Endothelial cell of umbilical vein (primary cell): ENCODE data around the gene PAPPA2. TPM values are rescaled to one million over a fixed set of nuclear protein-coding genes. Genes with fewer than 3 reads are reported as not detected.

Source experiments
- BruUV-seq: library from RNA; stranded (reverse); fragments of 400-500 nt; replicated peaks from 2 replicates; lab custom pipeline; 2021; lab: Mats Ljungman, UMichigan
- CTCF ChIA-PET: fragments of 300-600, 350-600 bp; sonication (Branson Sonifier 250); formaldehyde crosslinking; loops from one replicate; lab custom pipeline; 2021; ENCODE audit warnings: antibody characterized with exemption, inconsistent platforms; lab: Charles Lee
- POLR2A ChIA-PET: fragments of 300-600, 350-600 bp; sonication (Branson Sonifier 250); formaldehyde crosslinking; loops from one replicate; lab custom pipeline; 2021; ENCODE audit warnings: antibody characterized with exemption, inconsistent platforms; lab: Charles Lee
- DNase-seq: peaks from one replicate; pipeline ENCODE4 v3.0.0-alpha.2; 2011; ENCODE audit warnings: low read depth, low spot score
- FAIRE-seq: peaks from 2 replicates; lab custom pipeline; 2011; peaks lifted over from hg19 to GRCh38; lab: Jason Lieb, UNC
- H2AFZ ChIP-seq: 2 replicates; pipeline ENCODE4 v1.6.0; 2012; ENCODE audit warnings: low read depth, low read length, control low read depth, inconsistent platforms
- H3K27ac ChIP-seq: 2 replicates; pipeline ENCODE4 v1.5.1; 2011; ENCODE audit warnings: low read depth, mild to moderate bottlenecking, control low read depth, low read length, moderate library complexity; ENCODE audit not compliant: insufficient read depth
- H3K27me3 ChIP-seq, 2 experiments: 2 replicates each; pipeline versions ENCODE4 v1.6.0 to v1.6.1; 2011; ENCODE audit warnings: low read length in 2 of 2, mixed read lengths in 1 of 2; ENCODE audit not compliant: control insufficient read depth in 2 of 2, insufficient read depth in 2 of 2
- H3K36me3 ChIP-seq, 2 experiments: 2 replicates in 1 of 2; 3 replicates in 1 of 2; pipeline ENCODE4 v1.5.1; 2011; ENCODE audit warnings: low read length in 2 of 2, mild to moderate bottlenecking in 1 of 2, moderate library complexity in 1 of 2; ENCODE audit not compliant: control insufficient read depth in 2 of 2, insufficient read depth in 2 of 2; ENCODE audit errors: extremely low read depth in 1 of 2
- H3K4me1 ChIP-seq: 3 replicates; pipeline ENCODE4 v1.5.1; 2011; ENCODE audit warnings: mild to moderate bottlenecking, low read length; ENCODE audit not compliant: control insufficient read depth, insufficient read depth; ENCODE audit errors: extremely low read depth
- H3K4me2 ChIP-seq: 2 replicates; pipeline ENCODE4 v1.6.1; 2011; ENCODE audit warnings: low read length, control low read depth, mixed read lengths; ENCODE audit not compliant: insufficient read depth
- H3K4me3 ChIP-seq, 3 experiments: fragments of 200-600 bp in 1 of 3; sonication (generic), shearing (Covaris generic) in 1 of 3; replicated peaks in 1 of 3; 2 replicates each; pipeline ENCODE4 v1.5.1; 2011 to 2016; ENCODE audit warnings: control low read depth in 3 of 3, low read length in 3 of 3, mild to moderate bottlenecking in 2 of 3, inconsistent platforms in 1 of 3, low read depth in 1 of 3, moderate library complexity in 1 of 3; ENCODE audit not compliant: insufficient read depth in 1 of 3
- H3K79me2 ChIP-seq: 2 replicates; pipeline ENCODE4 v1.6.0; 2012; ENCODE audit warnings: low read length, inconsistent platforms; ENCODE audit not compliant: control insufficient read depth, insufficient read depth
- H3K9ac ChIP-seq: replicated peaks from 2 replicates; pipeline ENCODE3; 2011; ENCODE audit warnings: low read length, control low read depth; ENCODE audit not compliant: insufficient read depth; ENCODE audit errors: extremely low read depth
- H3K9me1 ChIP-seq: replicated peaks from 3 replicates; pipeline ENCODE4 v1.6.0; 2011; ENCODE audit warnings: mild to moderate bottlenecking, low read length; ENCODE audit not compliant: control insufficient read depth, insufficient read depth; ENCODE audit errors: extremely low read depth
- H3K9me3 ChIP-seq: replicated peaks from 2 replicates; pipeline ENCODE4 v1.5.1; 2012; ENCODE audit warnings: low read length, inconsistent platforms; ENCODE audit not compliant: control insufficient read depth, insufficient read depth
- H4K20me1 ChIP-seq: replicated peaks from 2 replicates; pipeline ENCODE3; 2011; ENCODE audit warnings: mild to moderate bottlenecking, low read length; ENCODE audit not compliant: control insufficient read depth, insufficient read depth; ENCODE audit errors: extremely low read depth
- EZH2 ChIP-seq: IDR thresholded peaks from 2 replicates; pipeline ENCODE4 v1.6.1; 2012; ENCODE audit warnings: borderline replicate concordance, low read depth, mild to moderate bottlenecking, moderate library complexity, low read length, inconsistent platforms; ENCODE audit not compliant: severe bottlenecking
- FOS ChIP-seq: IDR thresholded peaks from 2 replicates; pipeline ENCODE4 v1.6.1; 2011; ENCODE audit warnings: mild to moderate bottlenecking, low read length, moderate library complexity, borderline replicate concordance; ENCODE audit not compliant: insufficient read depth
- GATA2 ChIP-seq: IDR thresholded peaks from 2 replicates; pipeline ENCODE4 v1.7.0; 2011; ENCODE audit warnings: low read depth, mild to moderate bottlenecking, moderate library complexity, mixed read lengths, low read length; ENCODE audit not compliant: insufficient read length, insufficient read depth
- JUN ChIP-seq: IDR thresholded peaks from 2 replicates; pipeline ENCODE4 v1.6.1; 2011; ENCODE audit warnings: borderline replicate concordance, low read depth; ENCODE audit not compliant: insufficient read length, insufficient read depth
- MAX ChIP-seq: IDR thresholded peaks from 2 replicates; pipeline ENCODE4 v1.6.1; 2011; ENCODE audit not compliant: insufficient read depth, insufficient read length
- MYC ChIP-seq: IDR thresholded peaks from one replicate; pipeline ENCODE4 v1.6.1; 2011; ENCODE audit warnings: mild to moderate bottlenecking, low read depth, low read length
- POLR2A ChIP-seq: IDR thresholded peaks from 2 replicates; pipeline ENCODE4 v1.6.1; 2012; ENCODE audit warnings: low read depth, mild to moderate bottlenecking, control low read depth, low read length
- POLR2AphosphoS5 ChIP-seq: IDR thresholded peaks from 2 replicates; pipeline ENCODE4 v1.6.1; 2012; ENCODE audit warnings: low read depth, mild to moderate bottlenecking, control low read depth, low read length, moderate library complexity; ENCODE audit not compliant: insufficient read depth
- dilution Hi-C: fragments of 300-500 bp; cut with MboI; formaldehyde crosslinking; loops from one replicate; pipeline ENCODE4 v1.15.0; 2019; ENCODE audit warnings: low sequenced_read_pairs; ENCODE audit not compliant: extremely low pct_ligation_motif_present
- intact Hi-C: fragments of 100-400 bp; cut with micrococcal nuclease; formaldehyde crosslinking; loops from one replicate; pipeline ENCODE4 v1.10.0; 2022
- polyA plus RNA-seq, 4 experiments: library from polyadenylated mRNA; depleted of rRNA in 3 of 4; stranded (reverse) in 3 of 4; unstranded in 1 of 4; fragments of >200 nt; gene quantifications; 2 replicates each; pipeline versions ENCODE4 v1.2.1 to v1.2.3, GENCODE V29; 2011 to 2012; ENCODE audit warnings: missing spikeins in 1 of 4
- total RNA-seq: library from RNA; stranded (reverse); gene quantifications from 2 replicates; pipeline ENCODE4 v1.2.3, GENCODE V29; 2021
- TF ChIP-seq, protein P1 (sequence below), 2 donors: IDR thresholded peaks; 1 replicate in 1 of 2; 2 replicates in 1 of 2; pipeline ENCODE4 v1.5.1; 2011; ENCODE audit warnings: low read length in 2 of 2, mild to moderate bottlenecking in 2 of 2, moderate library complexity in 2 of 2, control low read depth in 1 of 2, inconsistent platforms in 1 of 2, low read depth in 1 of 2; ENCODE audit not compliant: insufficient read depth in 1 of 2; ENCODE audit errors: extremely low read depth in 1 of 2

Gene PAPPA2
- total and polyA plus RNA-seq, 2 donors (not counting 3 experiments of a cell fraction or from before 2014, with no cell fraction given), result not detected

- Histone ChIP-seq H3K4me1 (no peaks in the 10 kb centered on the region), H3K9me1 (no peaks in the 10 kb centered on the region), H3K27ac (no peak overlapping the region), H3K4me2 (no peak overlapping the region), H3K9me3 (no peaks in the 10 kb centered on the region), H3K27me3 (no peaks in the 10 kb centered on the region), H3K4me3 (no peak overlapping the region), H2AFZ (no peak overlapping the region), H3K9ac (no peak overlapping the region), H4K20me1 (no peaks in the 10 kb centered on the region), H3K36me3 (no peaks in the 10 kb centered on the region), H3K79me2 (no peaks in the 10 kb centered on the region)
- ChIA-PET POLR2A (no interaction called here), CTCF (interaction anchor here (0.7 kb wide), 1 partner anchor 14 kb away, joined by 3 read pairs; no protein-coding TSS in a partner anchor)
- intact Hi-C loops, result no loop called here
- FAIRE-seq (no peak), DNase-seq (no peak)
- no TSS peak for BruUV-seq
- dilution Hi-C loops, result no loop called here
- TF ChIP-seq MAX (no peak), GATA2 (no peak), FOS (no peak), MYC (no peak), POLR2AphosphoS5 (no peak), EZH2 (no peak), JUN (no peak), POLR2A (no peak)
- TF ChIP-seq, protein P1, sequence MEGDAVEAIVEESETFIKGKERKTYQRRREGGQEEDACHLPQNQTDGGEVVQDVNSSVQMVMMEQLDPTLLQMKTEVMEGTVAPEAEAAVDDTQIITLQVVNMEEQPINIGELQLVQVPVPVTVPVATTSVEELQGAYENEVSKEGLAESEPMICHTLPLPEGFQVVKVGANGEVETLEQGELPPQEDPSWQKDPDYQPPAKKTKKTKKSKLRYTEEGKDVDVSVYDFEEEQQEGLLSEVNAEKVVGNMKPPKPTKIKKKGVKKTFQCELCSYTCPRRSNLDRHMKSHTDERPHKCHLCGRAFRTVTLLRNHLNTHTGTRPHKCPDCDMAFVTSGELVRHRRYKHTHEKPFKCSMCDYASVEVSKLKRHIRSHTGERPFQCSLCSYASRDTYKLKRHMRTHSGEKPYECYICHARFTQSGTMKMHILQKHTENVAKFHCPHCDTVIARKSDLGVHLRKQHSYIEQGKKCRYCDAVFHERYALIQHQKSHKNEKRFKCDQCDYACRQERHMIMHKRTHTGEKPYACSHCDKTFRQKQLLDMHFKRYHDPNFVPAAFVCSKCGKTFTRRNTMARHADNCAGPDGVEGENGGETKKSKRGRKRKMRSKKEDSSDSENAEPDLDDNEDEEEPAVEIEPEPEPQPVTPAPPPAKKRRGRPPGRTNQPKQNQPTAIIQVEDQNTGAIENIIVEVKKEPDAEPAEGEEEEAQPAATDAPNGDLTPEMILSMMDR (IDR thresholded peaks at IDR 0.05; ENCODE audit: extremely low read depth in 1 of 2, insufficient read depth in 1 of 2, low read depth in 1 of 2, low read length in 2 of 2), result no peak
Observed at GRCh38 chr1:176705585-176705984, 242.6 kb downstream of the PAPPA2 start.
